ENCODE data around the gene LRRC9.

GRCh38 chr14:60106339-60106738 lies 186.4 kb downstream of the LRRC9 start:
- TF ChIP-seq CTCF (IDR thresholded peaks at IDR 0.05 in 4 of 5, conservative IDR thresholded peaks at IDR 0.05 in 1 of 5) = no peak
- TF ChIP-seq POLR2A (IDR thresholded peaks at IDR 0.05) = no peak

Data from gastrocnemius medialis (tissue), 4 donors.